GM18907 (cell line): ENCODE data around the gene CRNKL1.
A peak's percentile ranks its signal among the peaks of the same experiment; 100 is the strongest.

ENCODE experiments used
- ATAC-seq: cut with Tn5 transposase; IDR thresholded peaks from one replicate; pipeline ENCODE4 v1.9.1; 2021; ENCODE audit warnings: mild to moderate bottlenecking, moderate library complexity; ENCODE audit not compliant: unreplicated experiment

Gene CRNKL1

DNA sequence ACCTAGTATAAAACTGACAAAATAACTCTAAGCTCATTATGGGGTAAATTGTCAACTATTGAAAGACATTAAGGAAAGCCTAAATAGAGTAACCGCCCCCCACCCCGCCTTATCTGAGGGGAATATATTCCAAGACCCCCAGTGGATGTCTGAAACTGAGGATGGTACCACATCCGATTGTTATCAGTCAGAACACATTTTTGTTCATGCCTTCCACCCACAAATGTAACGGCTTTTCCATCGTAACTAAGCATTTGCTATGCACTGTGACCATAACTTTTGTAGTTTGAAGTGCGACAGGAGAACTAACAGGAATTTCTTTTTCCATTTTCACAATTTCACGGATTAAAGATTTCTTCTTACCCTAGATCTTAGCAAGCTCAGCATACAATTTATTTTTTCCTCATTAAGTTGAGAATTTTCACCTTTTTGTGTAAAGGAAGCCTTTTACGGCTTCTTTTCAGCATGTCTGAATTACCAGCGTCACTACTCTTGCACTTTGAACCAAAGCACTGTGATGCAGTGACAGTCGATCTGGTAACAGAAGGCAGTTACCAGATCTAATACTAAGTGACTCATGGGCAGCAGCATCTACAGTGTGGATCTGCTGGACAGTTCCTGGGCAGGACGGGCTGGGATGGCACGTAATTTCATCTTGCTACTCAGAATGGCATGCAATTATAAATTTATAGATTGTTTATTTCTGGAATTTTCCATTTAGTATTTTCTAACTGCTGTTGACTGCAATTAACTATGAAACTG lies 11.9 kb upstream of the CRNKL1 start:
- ATAC-seq = no peak

GRCh38 chr20:20060234-20060998 lies 8.2 kb upstream of the CRNKL1 start:
- ATAC-seq = no peak

DNA sequence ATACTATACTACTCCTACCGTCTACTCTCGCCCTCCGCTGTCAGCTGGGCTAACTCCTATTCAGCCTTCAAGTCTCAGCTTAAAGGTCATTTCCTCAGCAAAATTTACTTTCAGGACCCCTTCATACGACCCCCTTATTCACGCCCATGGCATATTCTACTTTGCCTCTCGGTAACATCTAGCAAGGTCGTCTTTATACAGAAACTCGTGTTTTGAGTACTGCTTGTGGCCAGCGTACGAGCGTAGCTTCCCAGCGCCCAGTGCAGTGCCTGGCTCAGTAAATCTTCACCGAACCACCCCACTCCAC lies 546 bp downstream of the CRNKL1 start:
- ATAC-seq = no peak

DNA sequence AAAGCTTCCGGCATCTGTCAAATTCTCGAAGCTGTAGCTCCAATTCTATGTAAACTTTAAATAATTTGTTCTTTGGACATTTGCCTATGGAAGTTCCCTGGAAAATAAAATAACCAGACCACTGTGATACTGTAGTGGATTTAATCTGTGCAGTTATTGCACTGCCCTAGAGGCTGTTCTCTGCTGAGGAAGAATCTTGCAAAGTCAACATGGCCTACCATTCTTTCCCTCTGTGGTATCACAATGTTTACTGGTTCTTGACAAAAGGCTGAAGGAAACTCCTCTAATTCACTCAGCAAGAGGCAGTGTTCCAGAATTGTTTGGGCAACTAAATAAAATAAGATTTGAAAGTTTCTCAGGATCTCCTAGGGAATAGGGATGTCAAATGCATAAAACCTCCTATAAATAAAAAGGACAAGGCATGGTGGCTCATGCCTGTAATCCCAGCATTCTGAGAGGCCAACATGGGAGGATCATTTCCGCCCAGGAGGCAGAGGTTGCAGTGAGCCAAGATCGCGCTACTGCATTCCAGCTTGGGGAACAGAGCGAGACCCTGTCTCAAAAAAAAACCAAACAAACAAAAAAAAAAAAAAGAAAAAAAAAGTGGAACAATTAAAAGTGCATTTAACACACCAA lies 12.4 kb downstream of the CRNKL1 start:
- no peak for ATAC-seq

DNA sequence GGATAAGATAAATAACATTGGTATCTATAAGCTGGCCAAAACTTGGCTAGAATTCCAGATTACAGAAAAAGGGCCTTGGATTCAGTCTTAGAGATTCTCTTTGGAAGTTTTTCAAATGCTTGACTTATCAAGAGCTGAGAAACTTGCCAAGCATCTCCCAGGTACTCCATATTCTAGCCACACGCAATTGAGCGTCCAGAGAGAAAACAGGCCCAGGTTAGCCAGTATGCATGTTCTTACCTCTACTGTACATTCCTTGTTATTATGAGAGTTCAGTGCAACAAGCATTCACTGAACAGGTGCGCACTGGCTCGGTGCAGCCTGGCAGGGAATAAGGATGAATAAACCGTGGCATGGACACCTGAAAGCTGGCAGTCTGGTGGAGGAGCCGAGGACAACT lies 13.7 kb downstream of the CRNKL1 start:
- ATAC-seq = no peak

DNA sequence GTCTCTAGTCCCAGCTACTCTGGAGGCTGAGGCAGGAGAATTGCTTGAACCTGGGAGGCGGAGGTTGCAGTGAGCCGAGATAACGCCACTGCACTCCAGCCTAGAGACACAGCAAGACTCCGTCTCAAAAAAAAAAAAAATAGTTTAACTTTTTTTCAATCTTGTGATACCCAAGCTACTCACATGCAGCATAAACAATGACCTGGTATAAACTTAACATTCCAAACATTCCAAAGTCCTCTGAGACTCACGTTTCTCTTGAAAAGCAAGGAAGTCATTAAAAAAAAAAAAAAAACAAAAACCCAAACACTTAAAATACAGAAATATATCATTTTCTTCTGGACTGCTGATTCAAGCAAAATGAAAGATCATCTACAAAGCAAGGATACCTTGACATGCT lies 14.3 kb downstream of the CRNKL1 start:
- no peak for ATAC-seq

GRCh38 chr20:20036756-20037155 lies 15.5 kb downstream of the CRNKL1 start:
- no peak for ATAC-seq

- no peak for ATAC-seq
Measured at GRCh38 chr20:20034486-20034885, 17.8 kb downstream of the CRNKL1 start.

- no peak for ATAC-seq
Measured at GRCh38 chr20:20031790-20032189, 20.5 kb downstream of the CRNKL1 start.

DNA sequence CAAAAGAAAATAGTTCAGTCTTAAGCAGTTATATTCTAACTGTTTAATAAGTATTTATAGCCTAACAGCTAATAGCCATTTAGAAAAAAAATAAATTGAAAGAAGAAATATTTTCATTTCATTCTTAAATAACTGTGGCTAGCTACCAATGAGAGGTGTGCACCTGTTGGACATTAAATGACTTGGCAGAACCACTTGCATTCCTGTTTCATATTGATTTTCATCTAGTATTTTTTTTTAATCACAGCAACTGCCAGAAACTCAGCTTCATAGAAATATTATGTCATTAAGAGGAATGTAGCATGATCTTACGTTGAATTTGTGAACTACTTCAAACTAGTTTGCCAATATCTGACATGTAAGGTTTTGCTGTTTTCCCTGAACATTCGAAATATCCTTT lies 25.0 kb downstream of the CRNKL1 start:
- no peak for ATAC-seq

DNA sequence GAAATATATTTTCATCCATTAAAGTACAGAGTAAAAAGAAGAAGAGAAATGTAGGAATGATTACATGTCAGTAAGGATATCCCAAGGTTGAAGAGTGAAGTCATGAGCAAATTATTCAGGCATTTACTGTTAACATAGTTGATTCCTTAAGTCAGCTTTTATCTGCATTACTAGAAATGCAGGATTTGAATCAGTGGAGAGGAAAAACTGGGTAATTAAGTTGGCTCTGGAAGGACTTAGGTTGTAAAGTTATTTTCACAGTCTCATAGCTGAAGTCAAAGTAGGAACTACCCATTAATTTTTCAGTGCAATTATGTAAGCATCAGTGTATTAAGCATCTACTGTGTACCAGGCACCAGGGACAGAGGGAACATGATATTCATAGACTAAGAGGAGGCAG lies 27.3 kb downstream of the CRNKL1 start:
- ATAC-seq = no peak

DNA sequence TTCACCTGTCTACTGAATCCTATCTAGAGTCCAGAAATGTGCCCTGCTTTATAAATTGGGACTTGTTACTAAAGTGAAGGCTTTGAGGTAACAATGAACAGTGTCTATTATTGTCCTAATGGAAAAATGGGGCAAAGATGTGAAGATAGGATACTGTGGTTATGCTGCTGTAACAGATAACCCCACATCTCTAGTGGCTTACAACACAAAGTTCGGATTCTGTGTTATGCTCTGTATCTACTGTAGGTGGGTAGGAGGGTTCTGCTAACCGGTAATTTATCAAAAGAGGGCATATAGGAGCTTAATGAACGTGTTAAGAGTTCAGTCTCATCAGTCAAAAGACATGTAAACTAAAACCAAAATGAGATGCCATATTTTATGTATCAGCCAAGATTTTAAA lies 28.9 kb downstream of the CRNKL1 start:
- ATAC-seq = no peak

GRCh38 chr20:20022498-20022897 lies 29.8 kb downstream of the CRNKL1 start:
- peak; percentile 70 for ATAC-seq

DNA sequence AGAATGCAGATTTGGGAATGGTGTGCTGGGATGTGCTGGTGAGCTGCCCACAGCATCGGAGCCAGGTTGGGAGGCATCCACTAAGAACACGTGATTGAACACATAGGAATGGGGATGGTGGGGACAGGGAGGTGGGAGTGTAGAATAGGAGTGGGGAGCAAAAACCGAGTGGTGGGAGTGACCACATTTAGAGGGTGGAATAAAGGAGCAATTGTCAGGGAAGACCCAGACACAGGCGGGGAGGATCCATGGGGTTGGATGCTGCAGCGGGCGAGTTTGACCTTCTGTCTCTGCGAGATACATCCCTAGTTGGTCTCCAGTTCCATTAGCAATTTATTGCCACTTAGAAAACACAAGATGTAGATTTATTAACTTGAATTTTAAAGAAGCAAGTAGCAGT lies 30.4 kb downstream of the CRNKL1 start:
- no peak for ATAC-seq

DNA sequence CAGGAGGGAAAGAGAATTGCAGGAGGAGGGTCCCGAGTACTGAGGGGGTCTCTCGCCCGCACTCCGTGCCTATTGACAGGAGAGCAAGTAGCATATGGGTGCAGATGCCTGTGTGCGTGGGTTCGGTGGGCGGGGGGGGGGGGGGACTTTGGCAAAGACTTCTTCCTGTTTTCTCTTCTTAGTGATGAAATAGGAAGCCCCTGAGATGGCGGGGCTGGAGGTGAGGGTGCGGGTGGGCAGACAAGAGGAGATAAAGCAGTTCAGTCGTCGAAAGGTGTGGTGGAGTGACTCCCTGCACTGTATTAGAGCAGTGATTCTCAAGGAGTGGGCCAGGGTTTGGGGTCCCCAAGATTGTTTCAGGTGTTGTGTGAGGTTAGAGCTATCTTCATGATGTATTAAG lies 31.4 kb downstream of the CRNKL1 start:
- ATAC-seq = no peak

GRCh38 chr20:20019123-20019522 lies 33.1 kb downstream of the CRNKL1 start:
- ATAC-seq = no peak

DNA sequence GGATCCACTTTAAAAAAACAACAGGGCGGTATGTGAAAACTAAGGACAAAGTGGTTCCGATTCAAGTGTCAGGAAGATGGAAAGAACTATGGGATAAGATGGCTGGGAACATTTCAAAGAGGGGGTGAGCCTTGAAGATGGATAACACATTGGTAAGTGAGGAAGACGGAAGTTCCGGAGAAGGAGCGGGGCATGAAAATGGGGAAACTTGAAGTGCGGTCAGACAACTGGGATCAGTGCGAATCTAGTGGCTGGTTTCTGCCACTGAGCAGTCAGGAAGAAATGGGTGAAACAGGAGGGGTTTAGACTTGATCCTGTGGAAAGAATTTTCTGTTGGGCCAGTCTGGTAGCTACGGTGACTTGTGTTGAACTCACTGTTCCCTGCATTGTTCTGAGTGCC lies 33.9 kb downstream of the CRNKL1 start:
- no peak for ATAC-seq

DNA sequence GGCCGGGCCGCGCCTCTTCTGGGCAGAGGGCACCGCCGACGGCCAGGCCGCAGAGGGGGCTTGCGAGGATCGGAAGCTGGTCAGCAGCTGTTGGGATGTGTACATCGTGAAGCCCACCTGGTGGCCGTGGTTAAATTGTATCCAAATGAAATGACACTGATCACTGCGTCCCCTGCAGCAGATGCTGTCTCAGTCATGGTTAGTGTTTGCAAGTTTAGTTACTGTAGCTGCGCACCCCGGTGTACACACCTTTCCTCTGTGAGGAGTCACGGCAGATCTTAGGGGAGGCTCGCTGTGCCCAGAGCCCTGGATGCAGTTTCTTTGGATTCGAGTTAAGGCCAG lies 34.5 kb downstream of the CRNKL1 start:
- no peak for ATAC-seq

GRCh38 chr20:20017001-20017843 lies 35.0 kb downstream of the CRNKL1 start, which contains the start of gene NAA20:
Gene NAA20, plus strand, starts transcription at chr20:20017362. Its CDS starts 35 bp downstream, at chr20:20017397.
- ATAC-seq = peak; percentile 99

- ATAC-seq = no peak
Measured at GRCh38 chr20:20014659-20015058, 37.6 kb downstream of the CRNKL1 start.

DNA sequence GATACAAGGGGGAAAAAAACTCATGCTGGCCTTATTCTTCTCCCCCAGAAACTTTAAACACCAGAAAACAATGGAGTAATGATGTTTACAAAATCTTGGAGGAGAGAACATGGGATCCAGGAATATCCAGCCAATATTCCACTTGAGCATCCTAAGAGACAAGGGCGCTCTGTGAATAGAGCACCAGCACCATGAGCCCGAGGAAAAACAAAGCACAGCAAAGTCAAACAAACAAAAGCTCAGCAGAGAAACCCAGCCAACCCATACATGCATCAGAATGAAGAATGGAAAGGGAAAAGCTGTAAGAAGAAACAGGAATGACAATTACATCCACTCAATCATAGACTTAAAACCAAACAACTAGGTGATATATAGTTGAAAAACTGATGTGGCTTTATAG lies 39.7 kb downstream of the CRNKL1 start:
- no peak for ATAC-seq
